WERI-Rb-1 (cell line): ENCODE results near the gene NBAS.

ENCODE experiments used
- DNase-seq: peaks from one replicate; pipeline ENCODE4 v3.0.0-alpha.2; 2020
- H3K27ac ChIP-seq: fragments of 250-450 bp; sonication (Bioruptor Pico); 2 replicates; pipeline ENCODE4 v1.5.1; 2020; ENCODE audit warnings: mild to moderate bottlenecking, moderate library complexity
- H3K27me3 ChIP-seq: fragments of 250-450 bp; sonication (Bioruptor Pico); 2 replicates; pipeline ENCODE4 v1.5.1; 2021; ENCODE audit warnings: mild to moderate bottlenecking, low read depth, moderate library complexity; ENCODE audit not compliant: insufficient read depth, severe bottlenecking
- H3K36me3 ChIP-seq: fragments of 250-450 bp; sonication (Bioruptor Pico); 2 replicates; pipeline ENCODE4 v1.5.1; 2020; ENCODE audit warnings: mild to moderate bottlenecking, moderate library complexity
- H3K4me3 ChIP-seq: 2 replicates; pipeline ENCODE4 v1.5.1; 2011; ENCODE audit warnings: low read depth, mild to moderate bottlenecking, control low read depth, low read length
- H3K9me3 ChIP-seq: fragments of 250-450 bp; sonication (Bioruptor Pico); 2 replicates; pipeline ENCODE4 v1.5.1; 2021; ENCODE audit warnings: mild to moderate bottlenecking, moderate library complexity; ENCODE audit not compliant: severe bottlenecking
- CTCF ChIP-seq: IDR thresholded peaks from 2 replicates; pipeline ENCODE4 v1.5.1; 2011; ENCODE audit warnings: low read depth, mild to moderate bottlenecking, control low read depth, inconsistent platforms, low read length

NBAS gene

GRCh38 chr2:15181092-15181745 is 379.9 kb downstream of the NBAS start:
- no peak for DNase-seq
- no peaks in the 10 kb centered on the region for H3K36me3 ChIP-seq
- no peak overlapping the region for H3K27ac ChIP-seq
- no peak overlapping the region for H3K4me3 ChIP-seq
- no peak for TF ChIP-seq CTCF
- no peaks in the 10 kb centered on the region for H3K27me3 ChIP-seq
- H3K9me3 ChIP-seq: no peaks in the 10 kb centered on the region

- H3K36me3 ChIP-seq: no peaks in the 10 kb centered on the region
These were observed 380.8 kb downstream of the NBAS start for GRCh38 chr2:15180379-15180778.

GRCh38 chr2:15178946-15179345 is 382.2 kb downstream of the NBAS start:
- Histone ChIP-seq H3K27ac (no peak overlapping the region), H3K27me3 (no peaks in the 10 kb centered on the region), H3K9me3 (no peaks in the 10 kb centered on the region), H3K4me3 (no peak overlapping the region), H3K36me3 (no peaks in the 10 kb centered on the region)
- no peak for DNase-seq
- no peak for TF ChIP-seq CTCF

More at GRCh38 chr2:15180379-15180778, 380.8 kb downstream of the NBAS start:
- Histone ChIP-seq H3K9me3 (no peaks in the 10 kb centered on the region), H3K27ac (no peak overlapping the region), H3K27me3 (no peaks in the 10 kb centered on the region), H3K4me3 (no peak overlapping the region)
- no peak for TF ChIP-seq CTCF
- DNase-seq: no peak

- no peak for TF ChIP-seq CTCF
- no peak for DNase-seq
- Histone ChIP-seq H3K36me3 (no peaks in the 10 kb centered on the region), H3K9me3 (no peaks in the 10 kb centered on the region), H3K27me3 (no peaks in the 10 kb centered on the region), H3K27ac (no peak overlapping the region), H3K4me3 (no peak overlapping the region)
These were observed 384.0 kb downstream of the NBAS start for GRCh38 chr2:15177103-15177502.

- Histone ChIP-seq H3K36me3 (no peaks in the 10 kb centered on the region), H3K27ac (no peak overlapping the region)
- DNase-seq: no peak
These were observed 384.5 kb downstream of the NBAS start for GRCh38 chr2:15176604-15177003.

More at GRCh38 chr2:15176604-15177003, 384.5 kb downstream of the NBAS start:
- TF ChIP-seq CTCF: no peak
- Histone ChIP-seq H3K9me3 (no peaks in the 10 kb centered on the region), H3K27me3 (no peaks in the 10 kb centered on the region), H3K4me3 (no peak overlapping the region)
